T-cell (primary cell): ENCODE results near the gene ASTN1. TPM values are rescaled to one million over a fixed set of nuclear protein-coding genes. Genes with fewer than 3 reads are reported as not detected.

Experiments
- ATAC-seq, 4 experiments: fragments of 200-7000 bp in 3 of 4; fragments of 150-1000 bp in 1 of 4; cut with Tn5 transposase; replicated peaks in 1 of 4; 1 replicate in 3 of 4; 2 replicates in 1 of 4; pipeline ENCODE4 v1.10.0; 2021; ENCODE audit warnings: moderate library complexity in 3 of 4, mild to moderate bottlenecking in 2 of 4, moderate number of reproducible peaks in 1 of 4
- CTCF ChIA-PET, 2 donors: fragments of 300-600 bp; sonication (Branson Sonifier 250); formaldehyde crosslinking; loops; one replicate each; lab custom pipeline; 2022; ENCODE audit warnings: antibody characterized with exemption in 2 of 2; lab: Charles Lee
- POLR2A ChIA-PET, 2 donors: fragments of 300-600 bp; sonication (Branson Sonifier 250); formaldehyde crosslinking; loops; one replicate each; lab custom pipeline; 2022; ENCODE audit warnings: antibody characterized with exemption in 2 of 2; lab: Charles Lee
- DNase-seq, 35 experiments: peaks; one replicate each; pipeline versions ENCODE4 v3.0.0 to v3.0.0-alpha.2; 2013 to 2023
- H3K27ac ChIP-seq: one replicate; pipeline ENCODE4 v1.5.1; 2013; ENCODE audit warnings: low read length
- H3K27me3 ChIP-seq, 2 experiments: replicated peaks in 1 of 2; 1 replicate in 1 of 2; 2 replicates in 1 of 2; pipeline versions ENCODE4 v1.6.1 to v1.7.0; 2013; ENCODE audit warnings: low read length in 1 of 2, mixed read lengths in 1 of 2; ENCODE audit not compliant: control insufficient read depth in 2 of 2, insufficient read depth in 2 of 2; ENCODE audit errors: extremely low read depth in 1 of 2
- H3K36me3 ChIP-seq, 2 donors: 1 replicate in 1 of 2; 2 replicates in 1 of 2; pipeline versions ENCODE4 v1.6.1 to v1.7.0; 2013; ENCODE audit warnings: low read length in 1 of 2; ENCODE audit not compliant: control insufficient read depth in 2 of 2, insufficient read depth in 1 of 2; ENCODE audit errors: extremely low read depth in 1 of 2
- H3K4me1 ChIP-seq, 2 experiments: 1 replicate in 1 of 2; 2 replicates in 1 of 2; pipeline versions ENCODE4 v1.6.1 to v1.7.0; 2013; ENCODE audit warnings: low read length in 2 of 2, mixed read lengths in 1 of 2; ENCODE audit not compliant: insufficient read depth in 2 of 2, control insufficient read depth in 1 of 2; ENCODE audit errors: extremely low read depth in 1 of 2
- H3K4me3 ChIP-seq, 2 donors: 1 replicate in 1 of 2; 2 replicates in 1 of 2; pipeline versions ENCODE4 v1.5.1 to v1.7.0; 2013; ENCODE audit warnings: mild to moderate bottlenecking in 2 of 2, low read length in 1 of 2, moderate library complexity in 1 of 2; ENCODE audit not compliant: control insufficient read depth in 1 of 2; ENCODE audit errors: extremely low read depth in 1 of 2
- H3K9me3 ChIP-seq: 2 replicates; pipeline ENCODE4 v1.7.0; 2013
- H3K27ac Mint-ChIP-seq, 2 donors: one replicate each; pipeline ENCODE4 v1.8.0; 2020 to 2021; ENCODE audit warnings: mild to moderate bottlenecking in 2 of 2, mixed read lengths in 2 of 2
- H3K27me3 Mint-ChIP-seq, 2 donors: one replicate each; pipeline ENCODE4 v1.8.0; 2021 to 2022; ENCODE audit warnings: mixed read lengths in 2 of 2
- H3K36me3 Mint-ChIP-seq: one replicate; pipeline ENCODE4 v1.8.0; 2021; ENCODE audit warnings: mixed read lengths
- H3K4me1 Mint-ChIP-seq, 3 donors: one replicate each; pipeline ENCODE4 v1.8.0; 2020 to 2022; ENCODE audit warnings: mixed read lengths in 3 of 3, mild to moderate bottlenecking in 1 of 3
- H3K4me3 Mint-ChIP-seq, 3 donors: one replicate each; pipeline ENCODE4 v1.8.0; 2020 to 2022; ENCODE audit warnings: mild to moderate bottlenecking in 3 of 3, mixed read lengths in 3 of 3, moderate library complexity in 3 of 3
- H3K9me3 Mint-ChIP-seq, 3 donors: one replicate each; pipeline ENCODE4 v1.8.0; 2020 to 2022; ENCODE audit warnings: mixed read lengths in 3 of 3
- WGBS: methylation state at CpG from one replicate; pipeline ENCODE4 v1.1.5; 2013; ENCODE audit warnings: missing lambda C conversion rate; ENCODE audit not compliant: insufficient coverage; 5-methylcytosine and 5-hydroxymethylcytosine counted together
- total RNA-seq, 35 experiments: library from RNA in 6 of 35; stranded (reverse) in 6 of 35; fragments of 120-200 nt in 1 of 35; gene quantifications; one replicate each; pipeline versions ENCODE4 v1.2.1 to v1.2.4 and lab custom pipeline; 2013 to 2026

ASTN1 gene
- total RNA-seq, 5 donors from 2014 or later (not counting 1 experiment from before 2014, with no cell fraction given), result 0.06 TPM; not detected in 4

GRCh38 chr1:176998183-176998795, 166.2 kb downstream of the ASTN1 start:
- H3K4me3 ChIP-seq, result no peak overlapping the region
- no peaks in the 10 kb centered on the region for H3K27me3 ChIP-seq
- H3K4me1 ChIP-seq, result no peaks in the 10 kb centered on the region
- CTCF ChIA-PET, result no interaction called here
- ATAC-seq (no peak), DNase-seq (no peak)
- POLR2A ChIA-PET, result no interaction called here
- WGBS, result 87% methylated on average over 3 of the region's 5 CpGs
- Mint-ChIP-seq H3K27me3 (peaks cover 0 to 5% of the 10 kb centered on the region in 2 donors), H3K27ac (no peak overlapping the region), H3K36me3 (no peaks in the 10 kb centered on the region), H3K4me3 (no peak overlapping the region), H3K9me3 (peaks cover 0 to 13% (median 9%) of the 10 kb centered on the region in 3 donors), H3K4me1 (no peaks in the 10 kb centered on the region)
- no peak overlapping the region for H3K27ac ChIP-seq
- H3K9me3 ChIP-seq, result no peaks in the 10 kb centered on the region
- no peaks in the 10 kb centered on the region for H3K36me3 ChIP-seq

DNA sequence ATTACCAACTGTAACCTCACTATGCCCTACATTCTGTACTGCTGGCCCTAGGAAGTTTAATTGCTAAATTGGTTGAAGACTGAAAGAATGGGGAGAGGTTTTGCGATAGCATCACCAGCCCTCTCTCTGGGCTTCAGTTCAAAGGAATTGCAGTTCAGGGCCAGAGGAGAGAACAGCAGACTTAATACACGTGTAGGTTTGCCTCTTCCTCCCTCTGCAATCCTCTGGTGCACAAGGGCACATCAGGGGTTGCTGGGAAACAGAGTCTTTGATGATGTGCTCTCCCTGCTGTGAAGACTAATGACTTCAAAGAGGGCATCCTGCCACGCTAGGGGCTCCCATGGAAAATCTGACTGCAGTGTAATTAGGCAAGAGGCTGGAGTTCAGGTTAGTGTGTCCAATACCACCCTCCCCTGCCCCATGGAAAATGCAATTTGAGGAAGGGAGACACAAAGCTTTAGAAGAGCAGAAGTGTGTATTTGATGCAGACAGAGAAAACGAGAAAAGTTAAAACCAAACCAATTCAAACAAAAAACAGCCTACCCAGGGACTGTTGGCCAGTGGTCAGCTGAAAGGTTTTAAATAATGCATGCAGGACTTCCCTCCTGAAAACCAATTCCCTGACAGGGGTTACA, 167.9 kb downstream of the ASTN1 start:
- no peak for ATAC-seq
- H3K4me3 Mint-ChIP-seq, result no peak overlapping the region
- no peak overlapping the region for H3K4me3 ChIP-seq
- no peak overlapping the region for H3K27ac Mint-ChIP-seq
- no peaks in the 10 kb centered on the region for H3K27me3 ChIP-seq
- no peak for DNase-seq
- no peaks in the 10 kb centered on the region for H3K4me1 Mint-ChIP-seq
- H3K9me3 ChIP-seq, result no peaks in the 10 kb centered on the region
- H3K36me3 ChIP-seq, result no peaks in the 10 kb centered on the region
- H3K36me3 Mint-ChIP-seq, result no peaks in the 10 kb centered on the region
- WGBS, result 0% methylated on average over 1 of the region's 4 CpGs
- H3K27me3 Mint-ChIP-seq, result peaks cover 0 to 5% of the 10 kb centered on the region in 2 donors
- no peaks in the 10 kb centered on the region for H3K4me1 ChIP-seq
- ChIA-PET CTCF (no interaction called here), POLR2A (no interaction called here)
- no peak overlapping the region for H3K27ac ChIP-seq
- peaks cover 0 to 17% (median 9%) of the 10 kb centered on the region in 3 donors for H3K9me3 Mint-ChIP-seq

DNA sequence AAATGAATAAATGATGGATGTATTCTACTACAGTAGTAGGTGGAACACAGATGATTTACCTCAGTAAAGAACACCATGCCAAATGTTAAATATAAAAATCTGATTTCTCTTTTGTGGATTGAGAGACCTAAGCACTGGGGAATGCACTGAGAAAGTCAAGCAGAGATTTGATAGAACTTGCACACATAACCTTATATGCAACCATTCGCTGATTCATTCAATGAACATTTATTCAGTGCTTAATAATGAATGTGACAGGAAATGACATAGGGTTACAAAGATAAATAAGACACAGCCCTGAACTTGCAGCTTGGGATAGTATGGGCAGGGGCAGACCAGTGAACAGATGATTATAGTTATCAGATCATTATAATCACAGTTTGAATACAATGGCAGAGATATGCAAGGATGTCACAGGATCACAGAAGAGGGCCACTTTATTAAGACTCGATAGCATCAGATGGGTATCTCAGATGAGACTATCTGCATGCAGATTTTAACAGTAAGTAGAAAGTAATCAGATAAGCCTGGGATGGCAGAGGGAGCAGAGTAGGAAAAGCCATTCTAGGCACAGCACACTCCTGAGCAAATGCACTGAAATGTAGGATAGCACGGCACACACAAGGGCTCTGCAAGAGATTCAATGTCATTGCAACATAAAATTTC, 169.4 kb downstream of the ASTN1 start:
- H3K27me3 ChIP-seq, result no peaks in the 10 kb centered on the region
- ATAC-seq (no peak), DNase-seq (no peak)
- H3K27ac ChIP-seq, result no peak overlapping the region
- Mint-ChIP-seq H3K4me1 (no peaks in the 10 kb centered on the region), H3K27me3 (peaks cover 0 to 5% of the 10 kb centered on the region in 2 donors), H3K4me3 (no peak overlapping the region), H3K27ac (no peak overlapping the region), H3K9me3 (peaks cover 0 to 17% (median 9%) of the 10 kb centered on the region in 3 donors), H3K36me3 (no peaks in the 10 kb centered on the region)
- H3K9me3 ChIP-seq, result no peaks in the 10 kb centered on the region
- POLR2A ChIA-PET, result no interaction called here
- 81% methylated on average over 2 of the region's 3 CpGs for WGBS
- CTCF ChIA-PET, result no interaction called here
- no peaks in the 10 kb centered on the region for H3K4me1 ChIP-seq
- H3K36me3 ChIP-seq, result no peaks in the 10 kb centered on the region
- H3K4me3 ChIP-seq, result no peak overlapping the region

DNA sequence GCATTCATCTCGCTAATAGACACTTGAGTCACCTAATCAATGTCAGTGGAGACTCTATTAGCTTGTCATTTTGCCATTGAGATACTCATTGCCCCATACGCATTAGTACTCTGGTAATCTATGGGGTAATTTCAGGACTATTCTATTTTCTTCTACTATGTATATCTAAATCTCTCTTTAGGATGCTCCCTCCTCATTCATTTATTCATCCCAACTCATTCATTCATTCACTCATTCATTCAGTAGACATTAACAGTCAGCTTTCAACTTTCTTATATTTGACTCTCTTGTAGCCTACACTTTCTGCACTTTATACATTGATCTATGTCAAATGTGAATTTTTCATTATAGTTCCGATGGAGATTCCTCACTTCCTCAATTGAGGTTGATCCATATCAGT, 170.9 kb downstream of the ASTN1 start:
- ChIA-PET POLR2A (no interaction called here), CTCF (no interaction called here)
- Mint-ChIP-seq H3K27me3 (peaks cover 0 to 5% of the 10 kb centered on the region in 2 donors), H3K27ac (no peak overlapping the region), H3K4me1 (no peaks in the 10 kb centered on the region), H3K4me3 (no peak overlapping the region), H3K9me3 (peaks cover 0 to 17% (median 9%) of the 10 kb centered on the region in 3 donors), H3K36me3 (no peaks in the 10 kb centered on the region)
- no CpG with 5 or more reads among the region's 3 CpGs for WGBS
- ATAC-seq (no peak), DNase-seq (no peak)
- no peak overlapping the region for H3K27ac ChIP-seq
- no peak overlapping the region for H3K4me3 ChIP-seq
- H3K36me3 ChIP-seq, result no peaks in the 10 kb centered on the region
- H3K27me3 ChIP-seq, result no peaks in the 10 kb centered on the region
- no peaks in the 10 kb centered on the region for H3K4me1 ChIP-seq
- H3K9me3 ChIP-seq, result no peaks in the 10 kb centered on the region

DNA sequence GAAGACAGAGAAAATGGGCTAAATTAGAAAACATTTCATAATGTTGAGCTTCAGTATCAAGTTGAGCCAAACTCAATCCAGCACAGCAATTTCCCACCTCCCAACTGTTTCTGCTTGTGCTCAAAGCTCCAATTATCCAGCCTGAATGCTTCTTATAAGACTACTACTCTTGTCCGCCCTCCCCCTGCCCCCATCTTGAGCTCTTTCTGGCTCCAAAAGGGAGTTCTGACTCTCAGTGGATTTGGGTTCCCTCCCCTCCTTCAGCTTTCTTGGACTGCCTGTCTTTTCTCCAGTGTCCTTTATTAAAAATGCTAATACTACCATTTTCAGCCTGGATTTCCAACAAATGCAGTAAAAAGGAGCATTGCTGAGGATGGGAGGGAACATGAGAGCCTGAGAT, 174.8 kb downstream of the ASTN1 start:
- H3K4me1 Mint-ChIP-seq, result no peaks in the 10 kb centered on the region
- Histone ChIP-seq H3K36me3 (no peaks in the 10 kb centered on the region), H3K4me1 (no peaks in the 10 kb centered on the region), H3K4me3 (no peak overlapping the region), H3K27ac (no peak overlapping the region), H3K9me3 (no peaks in the 10 kb centered on the region), H3K27me3 (no peaks in the 10 kb centered on the region)
- DNase-seq (no peak), ATAC-seq (no peak)
- WGBS, result 70% methylated on average over 1 of the region's 1 CpG
- no peaks in the 10 kb centered on the region for H3K36me3 Mint-ChIP-seq
- ChIA-PET CTCF (no interaction called here), POLR2A (no interaction called here)
- H3K9me3 Mint-ChIP-seq, result peaks cover 0 to 7% (median 0%) of the 10 kb centered on the region in 3 donors
- no peaks in the 10 kb centered on the region for H3K27me3 Mint-ChIP-seq
- H3K27ac Mint-ChIP-seq, result no peak overlapping the region
- no peak overlapping the region for H3K4me3 Mint-ChIP-seq

- no peaks in the 10 kb centered on the region for H3K4me1 Mint-ChIP-seq
- no CpG with 5 or more reads among the region's 1 CpG for WGBS
These were observed 175.5 kb downstream of the ASTN1 start for GRCh38 chr1:176989023-176989422.

More at GRCh38 chr1:176989023-176989422, 175.5 kb downstream of the ASTN1 start:
- Histone ChIP-seq H3K9me3 (no peaks in the 10 kb centered on the region), H3K4me1 (no peaks in the 10 kb centered on the region), H3K36me3 (no peaks in the 10 kb centered on the region), H3K27me3 (no peaks in the 10 kb centered on the region), H3K27ac (no peak overlapping the region), H3K4me3 (no peak overlapping the region)
- CTCF ChIA-PET, result no interaction called here
- DNase-seq (no peak), ATAC-seq (no peak)
- no peaks in the 10 kb centered on the region for H3K27me3 Mint-ChIP-seq
- no peaks in the 10 kb centered on the region for H3K36me3 Mint-ChIP-seq
- H3K9me3 Mint-ChIP-seq, result peaks cover 0 to 7% (median 0%) of the 10 kb centered on the region in 3 donors
- H3K4me3 Mint-ChIP-seq, result no peak overlapping the region
- no peak overlapping the region for H3K27ac Mint-ChIP-seq
- POLR2A ChIA-PET, result no interaction called here
